ENCODE measurements around the gene ISG20. TPM values are rescaled to one million over a fixed set of nuclear protein-coding genes. Genes with fewer than 3 reads are reported as not detected.

ISG20 gene
- total RNA-seq, 4 donors from 2014 or later: 50.3 to 90.0 (median 70.6) TPM

DNA sequence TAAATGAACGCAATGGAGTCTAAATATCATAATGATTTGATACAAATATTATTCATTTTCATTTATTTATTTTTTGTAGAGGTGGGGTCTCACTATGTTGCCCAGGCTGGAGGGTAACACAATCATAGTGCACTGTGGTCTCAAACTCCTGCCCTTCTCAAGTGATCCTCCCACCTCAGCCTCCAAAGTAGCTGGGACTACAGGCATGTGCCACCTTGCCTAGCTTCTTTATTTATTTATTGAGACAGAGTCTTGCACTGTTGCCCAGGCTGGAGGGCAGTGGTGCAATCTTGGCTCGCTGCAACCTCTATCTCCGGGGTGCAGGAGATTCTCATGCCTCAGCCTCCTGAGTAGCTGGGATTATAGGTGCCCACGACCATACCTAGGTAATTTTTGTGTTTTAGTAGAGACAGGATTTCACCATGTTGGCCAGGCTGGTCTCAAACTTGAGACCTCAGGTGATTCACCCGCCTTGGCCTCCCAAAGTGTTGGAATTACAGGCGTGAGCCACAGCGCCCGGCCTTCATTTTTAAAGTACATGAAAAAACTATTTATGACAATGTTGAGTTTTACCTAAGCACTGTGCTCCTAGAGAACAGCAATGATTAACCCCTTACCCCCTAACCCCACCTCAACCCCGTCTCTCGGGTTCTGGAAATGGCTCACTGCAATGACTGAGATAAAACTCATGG lies 21.6 kb upstream of the ISG20 start:
- H3K27ac ChIP-seq: no peak overlapping the region
- no peaks in the 10 kb centered on the region for H3K36me3 ChIP-seq
- H3K4me3 ChIP-seq: no peak overlapping the region
- H3K4me1 ChIP-seq: peaks cover 0 to 15% (median 0%) of the 10 kb centered on the region in 4 donors
- TF ChIP-seq POLR2A (IDR thresholded peaks at IDR 0.05): no peak
- TF ChIP-seq, protein P1, sequence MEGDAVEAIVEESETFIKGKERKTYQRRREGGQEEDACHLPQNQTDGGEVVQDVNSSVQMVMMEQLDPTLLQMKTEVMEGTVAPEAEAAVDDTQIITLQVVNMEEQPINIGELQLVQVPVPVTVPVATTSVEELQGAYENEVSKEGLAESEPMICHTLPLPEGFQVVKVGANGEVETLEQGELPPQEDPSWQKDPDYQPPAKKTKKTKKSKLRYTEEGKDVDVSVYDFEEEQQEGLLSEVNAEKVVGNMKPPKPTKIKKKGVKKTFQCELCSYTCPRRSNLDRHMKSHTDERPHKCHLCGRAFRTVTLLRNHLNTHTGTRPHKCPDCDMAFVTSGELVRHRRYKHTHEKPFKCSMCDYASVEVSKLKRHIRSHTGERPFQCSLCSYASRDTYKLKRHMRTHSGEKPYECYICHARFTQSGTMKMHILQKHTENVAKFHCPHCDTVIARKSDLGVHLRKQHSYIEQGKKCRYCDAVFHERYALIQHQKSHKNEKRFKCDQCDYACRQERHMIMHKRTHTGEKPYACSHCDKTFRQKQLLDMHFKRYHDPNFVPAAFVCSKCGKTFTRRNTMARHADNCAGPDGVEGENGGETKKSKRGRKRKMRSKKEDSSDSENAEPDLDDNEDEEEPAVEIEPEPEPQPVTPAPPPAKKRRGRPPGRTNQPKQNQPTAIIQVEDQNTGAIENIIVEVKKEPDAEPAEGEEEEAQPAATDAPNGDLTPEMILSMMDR (IDR thresholded peaks at IDR 0.05): no peak
- no peaks in the 10 kb centered on the region for H3K27me3 ChIP-seq
- DNase-seq: no peak
- no peaks in the 10 kb centered on the region for H3K9me3 ChIP-seq

DNA sequence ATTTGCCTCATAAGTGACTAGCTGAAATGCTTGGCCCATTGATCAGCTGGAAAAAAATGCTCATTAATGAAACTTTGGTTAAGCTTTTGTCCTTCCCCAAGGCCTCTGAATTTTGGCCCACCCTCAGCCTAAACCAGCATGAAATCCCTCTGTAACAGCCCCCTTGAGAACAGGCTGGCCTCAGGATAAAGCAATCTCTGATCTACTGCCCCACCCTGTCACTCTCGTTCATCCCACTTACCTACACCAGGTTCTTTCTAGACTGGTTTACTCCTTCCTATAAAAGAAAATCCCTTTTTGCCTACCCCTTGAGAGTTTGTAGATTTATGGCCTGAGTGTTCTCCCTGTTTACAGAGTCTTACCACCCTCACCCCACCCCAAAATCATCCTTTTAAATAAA lies 21.0 kb upstream of the ISG20 start:
- TF ChIP-seq POLR2A (IDR thresholded peaks at IDR 0.05): no peak
- TF ChIP-seq, protein P1 (IDR thresholded peaks at IDR 0.05): no peak
- H3K36me3 ChIP-seq: no peaks in the 10 kb centered on the region
- no peak for DNase-seq
- no peaks in the 10 kb centered on the region for H3K9me3 ChIP-seq
- no peak overlapping the region for H3K4me3 ChIP-seq
- peaks cover 0 to 18% (median under 1%) of the 10 kb centered on the region in 4 donors for H3K4me1 ChIP-seq
- no peaks in the 10 kb centered on the region for H3K27me3 ChIP-seq
- H3K27ac ChIP-seq: no peak overlapping the region

DNA sequence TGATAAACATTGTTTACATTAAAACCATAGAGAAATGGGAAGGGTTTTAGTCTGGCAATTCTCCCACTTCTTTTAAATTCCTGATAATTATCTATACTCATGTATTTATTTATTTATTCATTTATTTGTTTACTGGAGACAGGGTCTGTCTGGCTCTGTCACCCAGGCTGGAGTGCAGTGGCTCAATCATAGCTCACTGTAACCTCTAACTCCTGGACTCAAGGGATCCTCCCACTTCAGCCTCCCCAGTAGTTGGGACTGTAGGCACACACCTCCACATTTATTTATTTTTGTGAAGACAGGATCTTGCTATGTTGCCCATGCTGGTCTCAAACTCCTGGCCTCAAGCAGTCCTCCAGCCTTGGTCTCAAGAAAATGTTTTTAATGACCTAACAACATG lies 20.1 kb upstream of the ISG20 start:
- H3K4me1 ChIP-seq: peaks cover 0 to 27% (median 4%) of the 10 kb centered on the region in 4 donors
- no peak overlapping the region for H3K4me3 ChIP-seq
- H3K27me3 ChIP-seq: no peaks in the 10 kb centered on the region
- DNase-seq: no peak
- no peaks in the 10 kb centered on the region for H3K9me3 ChIP-seq
- H3K36me3 ChIP-seq: no peaks in the 10 kb centered on the region
- H3K27ac ChIP-seq: no peak overlapping the region
- TF ChIP-seq, protein P1 (IDR thresholded peaks at IDR 0.05): no peak
- no peak for TF ChIP-seq POLR2A (IDR thresholded peaks at IDR 0.05)

DNA sequence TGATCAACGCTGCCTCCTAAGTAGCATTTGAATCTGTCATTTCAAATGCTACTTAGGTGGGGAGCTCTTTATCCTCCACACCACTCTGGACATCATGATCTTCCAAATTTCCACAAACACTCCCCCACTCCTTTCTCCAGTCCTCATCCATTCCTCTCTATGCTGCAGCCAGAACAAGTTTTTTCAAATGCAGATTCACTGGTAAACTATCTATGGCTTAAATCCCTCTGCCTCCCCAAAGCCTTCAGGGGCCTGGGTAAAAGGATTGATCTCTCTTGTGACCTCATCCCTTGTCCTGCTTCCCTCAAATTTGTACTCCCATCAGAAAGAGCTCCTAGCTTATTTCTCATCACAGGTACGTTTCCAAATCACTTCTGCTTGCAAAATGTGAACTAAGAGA lies 19.0 kb upstream of the ISG20 start:
- TF ChIP-seq, protein P1 (IDR thresholded peaks at IDR 0.05): no peak
- no peak for TF ChIP-seq POLR2A (IDR thresholded peaks at IDR 0.05)

DNA sequence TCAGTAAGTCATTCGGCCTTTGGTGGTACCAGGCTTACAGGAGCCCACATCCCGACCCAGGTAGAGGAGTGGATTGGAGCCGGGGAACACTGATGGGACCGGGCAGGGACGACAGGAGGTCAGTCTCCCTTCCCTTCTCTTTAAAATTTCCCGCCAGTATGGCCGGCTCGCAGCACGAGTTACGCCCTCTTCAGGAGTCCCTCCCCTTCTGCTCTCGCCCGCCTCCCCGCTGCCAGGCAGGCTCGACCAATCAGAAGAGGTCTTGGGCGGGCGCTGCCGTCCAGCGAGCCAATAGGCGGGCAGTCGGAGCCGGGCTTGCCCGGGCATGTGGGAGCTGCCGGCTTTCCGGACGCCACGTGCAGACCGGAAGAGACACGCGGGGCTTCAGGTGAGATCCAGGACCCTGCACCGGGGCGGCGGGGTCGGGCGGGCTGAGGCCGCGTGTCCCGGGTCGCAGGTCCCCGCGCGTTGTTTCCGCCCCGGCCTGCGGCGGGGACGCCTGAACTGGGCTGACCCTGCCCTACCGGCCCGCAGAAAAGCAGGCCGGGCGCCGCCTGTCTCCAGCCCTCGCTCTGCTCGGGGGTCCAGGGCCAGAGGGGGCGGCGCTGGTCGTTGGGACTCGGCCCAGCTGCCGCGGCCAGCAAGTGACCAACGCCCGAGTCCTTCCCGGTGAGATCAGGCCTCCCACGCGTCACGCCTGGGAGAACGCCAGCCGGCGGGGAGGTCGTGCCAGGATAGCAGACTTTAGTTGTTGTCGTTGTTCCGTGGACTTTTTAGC lies 17.6 kb upstream of the ISG20 start, which contains the start of gene AEN:
Gene AEN, plus strand, starts transcription at position 346 of the 778 bp plus-strand sequence. CDS start 4,870 bp downstream, outside the sequence.
- no peaks in the 10 kb centered on the region for H3K9me3 ChIP-seq
- peak within 1 kb of the TSS; percentile 78 to 96 (median 84) for H3K27ac ChIP-seq
- H3K4me3 ChIP-seq: peak within 1 kb of the TSS; percentile 73 to 91 (median 84)
- peak; percentile 95 to 98 (median 97) for DNase-seq
- no peaks in the 10 kb centered on the region for H3K27me3 ChIP-seq
- TF ChIP-seq, protein P1 (IDR thresholded peaks at IDR 0.05): peak in 2 of 6 experiments; percentile 2 to 17
- peak in 1 of 2 donors; percentile 36 for TF ChIP-seq POLR2A (IDR thresholded peaks at IDR 0.05)
- H3K4me1 ChIP-seq: peaks cover 0 to 41% (median 12%) of the 10 kb centered on the region in 4 donors
- H3K36me3 ChIP-seq: no peaks in the 10 kb centered on the region

More for the DNA sequence above, 19.0 kb upstream of the ISG20 start:
- no peaks in the 10 kb centered on the region for H3K9me3 ChIP-seq
- H3K27me3 ChIP-seq: no peaks in the 10 kb centered on the region
- no peak overlapping the region for H3K4me3 ChIP-seq
- DNase-seq: no peak
- H3K36me3 ChIP-seq: no peaks in the 10 kb centered on the region
- peaks cover 0 to 38% (median 10%) of the 10 kb centered on the region in 4 donors for H3K4me1 ChIP-seq
- H3K27ac ChIP-seq: no peak overlapping the region
